Measurements from ENCODE around the gene PPP1R3G.
"Not testable (repeated sequence)": the region's sequence is repeated elsewhere in the genome, so short reads cannot be mapped to it uniquely, and the experiment has no call there.

The PPP1R3G gene

DNA sequence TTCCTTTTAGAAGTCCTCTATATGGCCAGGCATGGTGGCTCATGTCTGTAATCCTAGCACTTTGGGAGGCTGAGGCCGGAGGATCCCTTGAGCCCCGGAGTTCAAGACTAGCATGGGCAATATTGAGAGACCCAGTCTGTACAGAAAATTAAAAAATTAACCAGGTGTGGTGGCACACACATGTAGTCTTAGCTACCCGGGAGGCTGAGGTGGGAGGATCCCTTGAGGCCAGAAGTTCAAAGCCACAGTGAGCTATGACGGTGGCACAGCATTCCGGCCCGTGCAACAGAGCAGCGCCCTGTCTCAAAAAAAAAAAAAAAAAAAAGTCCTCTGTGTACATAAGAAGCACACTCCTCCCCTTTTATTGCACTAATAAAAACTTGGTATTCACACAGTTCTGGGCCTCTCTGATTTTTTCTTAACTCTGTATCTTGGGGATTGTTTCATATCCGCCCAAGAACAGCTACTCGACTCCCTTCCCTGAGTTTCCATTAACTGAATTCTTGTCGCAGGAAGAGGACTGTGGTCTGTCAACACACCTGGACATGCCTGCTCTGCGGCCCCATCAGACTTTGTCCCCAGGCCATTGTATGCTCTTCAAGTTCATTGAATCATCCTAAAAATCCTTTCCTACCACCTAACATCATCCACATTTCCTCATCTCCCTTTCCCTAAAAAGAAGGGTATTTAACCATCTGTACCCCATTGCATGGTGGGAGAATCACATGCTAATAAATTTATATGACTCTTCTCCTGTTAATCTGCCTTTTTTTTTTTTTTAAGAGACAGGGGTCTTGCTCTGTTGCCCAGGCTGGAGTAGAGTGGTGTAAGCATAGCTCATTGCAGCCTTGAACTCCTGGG lies 25.9 kb upstream of the PPP1R3G start:
- H3K27ac ChIP-seq: no peak overlapping the region
- no peak overlapping the region for H3K4me3 ChIP-seq
- no peak for DNase-seq (ENCODE audit: low spot score)
- TF ChIP-seq, protein P1, sequence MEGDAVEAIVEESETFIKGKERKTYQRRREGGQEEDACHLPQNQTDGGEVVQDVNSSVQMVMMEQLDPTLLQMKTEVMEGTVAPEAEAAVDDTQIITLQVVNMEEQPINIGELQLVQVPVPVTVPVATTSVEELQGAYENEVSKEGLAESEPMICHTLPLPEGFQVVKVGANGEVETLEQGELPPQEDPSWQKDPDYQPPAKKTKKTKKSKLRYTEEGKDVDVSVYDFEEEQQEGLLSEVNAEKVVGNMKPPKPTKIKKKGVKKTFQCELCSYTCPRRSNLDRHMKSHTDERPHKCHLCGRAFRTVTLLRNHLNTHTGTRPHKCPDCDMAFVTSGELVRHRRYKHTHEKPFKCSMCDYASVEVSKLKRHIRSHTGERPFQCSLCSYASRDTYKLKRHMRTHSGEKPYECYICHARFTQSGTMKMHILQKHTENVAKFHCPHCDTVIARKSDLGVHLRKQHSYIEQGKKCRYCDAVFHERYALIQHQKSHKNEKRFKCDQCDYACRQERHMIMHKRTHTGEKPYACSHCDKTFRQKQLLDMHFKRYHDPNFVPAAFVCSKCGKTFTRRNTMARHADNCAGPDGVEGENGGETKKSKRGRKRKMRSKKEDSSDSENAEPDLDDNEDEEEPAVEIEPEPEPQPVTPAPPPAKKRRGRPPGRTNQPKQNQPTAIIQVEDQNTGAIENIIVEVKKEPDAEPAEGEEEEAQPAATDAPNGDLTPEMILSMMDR (IDR thresholded peaks at IDR 0.05): no peak

- not testable (repeated sequence) for H3K4me3 ChIP-seq; H3K27ac ChIP-seq; DNase-seq (ENCODE audit: low spot score)
Observed at GRCh38 chr6:5060439-5060838, 24.7 kb upstream of the PPP1R3G start.

DNA sequence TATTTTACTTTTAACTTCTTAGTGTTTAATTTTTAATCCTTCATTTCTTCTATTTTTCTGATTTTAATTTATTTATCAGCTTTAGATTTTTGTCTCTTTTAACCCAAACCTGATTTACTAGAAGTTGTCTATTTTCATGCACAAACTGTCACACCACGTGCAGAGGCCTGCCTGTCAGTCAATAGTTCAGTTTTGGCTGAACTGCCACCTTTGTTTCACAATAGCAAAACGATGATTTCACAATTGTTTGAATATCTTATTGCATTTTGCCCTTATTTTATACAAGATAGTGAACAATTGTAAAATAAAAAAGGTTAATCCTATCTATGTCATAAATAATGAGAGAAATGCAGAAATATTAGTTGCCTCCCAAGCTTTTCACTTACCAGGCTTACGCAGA lies 24.0 kb upstream of the PPP1R3G start:
- TF ChIP-seq, protein P1 (IDR thresholded peaks at IDR 0.05): no peak
- no peak overlapping the region for H3K4me3 ChIP-seq
- DNase-seq (ENCODE audit: low spot score): no peak
- H3K27ac ChIP-seq: no peak overlapping the region

DNA sequence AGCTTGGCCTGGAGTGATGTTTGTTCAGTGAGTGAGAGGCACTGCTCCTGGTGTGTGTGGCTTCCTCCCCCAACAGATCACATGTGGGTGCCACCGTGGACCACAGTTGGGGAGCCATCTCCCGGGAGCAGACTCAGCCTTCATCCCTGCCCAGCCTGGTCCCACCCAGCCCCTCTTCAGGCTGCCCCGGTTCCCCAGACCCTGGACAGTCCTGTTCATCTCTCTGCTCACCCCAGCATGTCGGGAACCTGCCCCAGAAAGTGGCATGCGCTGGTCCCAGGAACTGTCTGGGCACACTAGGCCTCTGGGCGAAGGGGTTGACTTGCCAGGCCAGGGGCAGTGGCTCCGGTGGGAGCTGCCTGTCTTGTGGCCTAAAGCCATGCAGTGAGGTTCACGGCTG lies 21.5 kb upstream of the PPP1R3G start:
- no peak for DNase-seq (ENCODE audit: low spot score)
- H3K4me3 ChIP-seq: no peak overlapping the region
- no peak overlapping the region for H3K27ac ChIP-seq
- TF ChIP-seq, protein P1 (IDR thresholded peaks at IDR 0.05): no peak

DNA sequence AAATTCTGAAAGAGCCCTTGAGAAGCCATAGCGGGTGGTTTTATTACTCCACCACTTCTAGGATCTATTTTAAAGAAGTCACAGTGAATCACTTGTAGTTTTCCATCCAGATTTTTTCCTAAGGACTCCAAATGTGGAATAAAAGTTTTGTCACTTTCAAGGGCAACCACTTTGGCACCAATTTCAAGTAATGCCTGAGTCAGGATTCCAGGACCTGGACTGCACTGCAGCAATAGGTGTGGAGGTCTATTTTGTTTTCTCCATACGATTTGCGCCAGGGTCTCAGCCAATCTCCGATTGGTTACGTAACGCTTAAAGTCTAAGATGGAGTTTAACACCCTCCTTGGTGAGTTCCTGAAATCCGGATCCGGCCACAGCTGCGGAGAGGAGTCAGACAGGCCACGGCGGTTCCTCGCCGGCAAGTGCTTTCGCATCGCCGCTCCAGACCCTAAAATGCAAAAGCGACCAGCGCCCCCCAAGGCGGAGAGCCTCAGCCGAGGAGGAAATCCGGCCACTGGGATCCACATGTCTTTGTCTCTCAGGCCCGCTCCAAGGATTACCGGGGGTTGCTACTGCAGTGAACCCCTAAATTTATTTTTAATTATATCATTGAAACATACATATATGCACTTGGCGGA lies 18.6 kb upstream of the PPP1R3G start:
- Histone ChIP-seq H3K27ac (no peak overlapping the region), H3K4me3 (no peak overlapping the region)
- no peak for DNase-seq (ENCODE audit: low spot score)
- TF ChIP-seq, protein P1 (IDR thresholded peaks at IDR 0.05): no peak

DNA sequence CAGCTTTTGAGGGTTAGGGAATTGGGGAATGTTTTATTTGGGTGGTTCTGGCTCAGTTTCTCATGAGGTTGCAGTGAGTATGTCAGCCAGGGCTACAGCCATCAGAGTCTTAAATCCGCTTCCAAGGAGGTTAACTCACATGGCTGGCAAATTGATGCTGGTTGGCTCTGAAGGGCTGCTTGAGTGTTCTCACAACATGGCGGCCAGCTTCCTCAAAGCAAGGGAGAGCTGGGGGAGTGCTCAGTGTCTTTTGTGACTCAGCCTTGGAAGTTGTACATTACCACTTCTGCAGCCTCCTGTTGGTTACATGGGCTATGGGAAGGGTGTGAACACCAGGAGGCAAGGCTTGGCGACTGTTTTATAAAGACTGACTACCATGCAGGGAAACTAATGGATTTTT lies 17.8 kb upstream of the PPP1R3G start:
- DNase-seq (ENCODE audit: low spot score): no peak
- Histone ChIP-seq H3K4me3 (no peak overlapping the region), H3K27ac (no peak overlapping the region)
- TF ChIP-seq, protein P1 (IDR thresholded peaks at IDR 0.05): no peak

- no peak for DNase-seq (ENCODE audit: low spot score)
- TF ChIP-seq, protein P1 (IDR thresholded peaks at IDR 0.05): no peak
Observed at GRCh38 chr6:5068153-5068751, 16.9 kb upstream of the PPP1R3G start.

More at GRCh38 chr6:5068153-5068751, 16.9 kb upstream of the PPP1R3G start:
- H3K4me3 ChIP-seq: no peak overlapping the region
- no peak overlapping the region for H3K27ac ChIP-seq
